OCI-LY1 (cell line): ENCODE data around the gene GLDN.

Experiments
- H2AFZ ChIP-seq: fragments of 200-600 bp; sonication (generic), shearing (Covaris generic); 2 replicates; pipeline ENCODE4 v1.6.0; 2014; ENCODE audit warnings: antibody characterized with exemption, mild to moderate bottlenecking, low read length
- H3F3A ChIP-seq: fragments of 200-600 bp; sonication (generic), shearing (Covaris generic); 2 replicates; pipeline ENCODE4 v1.6.0; 2014; ENCODE audit warnings: mild to moderate bottlenecking, antibody characterized with exemption, low read length, moderate library complexity; ENCODE audit not compliant: insufficient read depth
- H3K27ac ChIP-seq: fragments of 200-600 bp; sonication (generic); 2 replicates; pipeline ENCODE4 v1.5.1; 2014; ENCODE audit warnings: low read length, mixed run types, mild to moderate bottlenecking, low read depth; ENCODE audit not compliant: poor library complexity, severe bottlenecking
- H3K27me3 ChIP-seq: fragments of 200-600 bp; sonication (generic); 2 replicates; pipeline ENCODE4 v1.6.0; 2014; ENCODE audit warnings: antibody characterized with exemption, mild to moderate bottlenecking, low read length, moderate library complexity; ENCODE audit not compliant: insufficient read depth
- H3K36me3 ChIP-seq: fragments of 200-600 bp; sonication (generic); 2 replicates; pipeline ENCODE4 v1.6.1; 2014; ENCODE audit warnings: mild to moderate bottlenecking, antibody characterized with exemption, low read length, moderate library complexity, mixed read lengths; ENCODE audit not compliant: insufficient read depth
- H3K4me1 ChIP-seq: fragments of 200-600 bp; sonication (generic); 2 replicates; pipeline ENCODE4 v1.5.1; 2014; ENCODE audit warnings: mild to moderate bottlenecking, low read length, moderate library complexity; ENCODE audit not compliant: insufficient read depth, severe bottlenecking
- H3K4me2 ChIP-seq: fragments of 200-600 bp; sonication (generic), shearing (Covaris generic); 2 replicates; pipeline ENCODE4 v1.6.1; 2014; ENCODE audit warnings: low read length
- H3K4me3 ChIP-seq: fragments of 200-600 bp; sonication (generic); 2 replicates; pipeline ENCODE4 v1.5.1; 2014; ENCODE audit warnings: low read length, low read depth, mild to moderate bottlenecking, mixed read lengths; ENCODE audit not compliant: poor library complexity, severe bottlenecking
- H3K79me2 ChIP-seq: fragments of 200-600 bp; shearing (Covaris generic); 2 replicates; pipeline ENCODE4 v1.6.1; 2016; ENCODE audit warnings: mixed run types, low read length, mixed read lengths; ENCODE audit not compliant: insufficient read depth
- H3K9ac ChIP-seq: fragments of 200-600 bp; sonication (generic), shearing (Covaris generic); 2 replicates; pipeline ENCODE4 v1.6.1; 2014; ENCODE audit warnings: mild to moderate bottlenecking, low read length, mixed read lengths
- H3K9me2 ChIP-seq: fragments of 200-600 bp; sonication (generic), shearing (Covaris generic); 2 replicates; pipeline ENCODE4 v1.6.1; 2014; ENCODE audit warnings: low read depth, mild to moderate bottlenecking, low read length, mixed read lengths
- H3K9me3 ChIP-seq: fragments of 200-600 bp; shearing (Covaris generic); 2 replicates; pipeline ENCODE4 v1.6.1; 2014; ENCODE audit warnings: low read length, mixed read lengths
- H4K20me1 ChIP-seq: fragments of 200-600 bp; sonication (generic), shearing (Covaris generic); 2 replicates; pipeline ENCODE4 v1.6.0; 2016; ENCODE audit warnings: mild to moderate bottlenecking, low read length; ENCODE audit not compliant: insufficient read depth
- EZH2 ChIP-seq: fragments of 200-600 bp; sonication (generic), shearing (Covaris generic); IDR thresholded peaks from 2 replicates; pipeline ENCODE4 v1.8.0; 2017; ENCODE audit warnings: borderline replicate concordance, mixed run types, mild to moderate bottlenecking, antibody characterized with exemption, low read length, moderate library complexity, mixed read lengths
- TF ChIP-seq, protein P1 (sequence below): fragments of 200-600 bp; sonication (generic), shearing (Covaris generic); IDR thresholded peaks from 2 replicates; pipeline ENCODE4 v1.5.1; 2017; ENCODE audit warnings: mild to moderate bottlenecking, antibody characterized with exemption, low read length, moderate library complexity, mixed read lengths

The GLDN gene

DNA sequence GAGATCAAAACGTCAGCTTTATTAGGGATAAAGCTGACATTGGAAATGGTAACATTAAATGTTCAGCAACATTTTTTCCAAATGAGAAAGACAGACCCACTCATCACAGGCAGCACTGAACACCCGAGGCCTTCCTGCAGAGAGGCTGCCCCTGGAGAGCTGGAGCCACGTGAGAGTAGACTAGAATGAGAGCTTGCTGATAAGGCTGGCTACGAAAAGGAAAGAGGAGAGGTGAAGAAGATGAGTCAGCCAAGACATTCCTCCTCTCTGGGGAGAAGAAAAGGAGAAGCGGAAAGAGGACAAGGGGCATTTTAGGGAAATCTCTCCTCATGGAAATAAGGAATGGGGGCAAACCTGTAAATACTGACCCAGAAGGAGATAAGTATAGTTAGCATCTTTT is 10.3 kb upstream of the GLDN start:
- Histone ChIP-seq H3F3A (no peaks in the 10 kb centered on the region), H3K4me3 (no peak overlapping the region), H4K20me1 (no peaks in the 10 kb centered on the region), H3K27ac (no peak overlapping the region), H2AFZ (no peak overlapping the region), H3K4me2 (no peak overlapping the region), H3K9ac (no peak overlapping the region), H3K9me3 (no peaks in the 10 kb centered on the region), H3K27me3 (no peaks in the 10 kb centered on the region), H3K36me3 (no peaks in the 10 kb centered on the region), H3K4me1 (no peaks in the 10 kb centered on the region), H3K79me2 (no peaks in the 10 kb centered on the region), H3K9me2 (no peaks in the 10 kb centered on the region)
- TF ChIP-seq, protein P1, sequence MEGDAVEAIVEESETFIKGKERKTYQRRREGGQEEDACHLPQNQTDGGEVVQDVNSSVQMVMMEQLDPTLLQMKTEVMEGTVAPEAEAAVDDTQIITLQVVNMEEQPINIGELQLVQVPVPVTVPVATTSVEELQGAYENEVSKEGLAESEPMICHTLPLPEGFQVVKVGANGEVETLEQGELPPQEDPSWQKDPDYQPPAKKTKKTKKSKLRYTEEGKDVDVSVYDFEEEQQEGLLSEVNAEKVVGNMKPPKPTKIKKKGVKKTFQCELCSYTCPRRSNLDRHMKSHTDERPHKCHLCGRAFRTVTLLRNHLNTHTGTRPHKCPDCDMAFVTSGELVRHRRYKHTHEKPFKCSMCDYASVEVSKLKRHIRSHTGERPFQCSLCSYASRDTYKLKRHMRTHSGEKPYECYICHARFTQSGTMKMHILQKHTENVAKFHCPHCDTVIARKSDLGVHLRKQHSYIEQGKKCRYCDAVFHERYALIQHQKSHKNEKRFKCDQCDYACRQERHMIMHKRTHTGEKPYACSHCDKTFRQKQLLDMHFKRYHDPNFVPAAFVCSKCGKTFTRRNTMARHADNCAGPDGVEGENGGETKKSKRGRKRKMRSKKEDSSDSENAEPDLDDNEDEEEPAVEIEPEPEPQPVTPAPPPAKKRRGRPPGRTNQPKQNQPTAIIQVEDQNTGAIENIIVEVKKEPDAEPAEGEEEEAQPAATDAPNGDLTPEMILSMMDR: no peak
- TF ChIP-seq EZH2: no peak

DNA sequence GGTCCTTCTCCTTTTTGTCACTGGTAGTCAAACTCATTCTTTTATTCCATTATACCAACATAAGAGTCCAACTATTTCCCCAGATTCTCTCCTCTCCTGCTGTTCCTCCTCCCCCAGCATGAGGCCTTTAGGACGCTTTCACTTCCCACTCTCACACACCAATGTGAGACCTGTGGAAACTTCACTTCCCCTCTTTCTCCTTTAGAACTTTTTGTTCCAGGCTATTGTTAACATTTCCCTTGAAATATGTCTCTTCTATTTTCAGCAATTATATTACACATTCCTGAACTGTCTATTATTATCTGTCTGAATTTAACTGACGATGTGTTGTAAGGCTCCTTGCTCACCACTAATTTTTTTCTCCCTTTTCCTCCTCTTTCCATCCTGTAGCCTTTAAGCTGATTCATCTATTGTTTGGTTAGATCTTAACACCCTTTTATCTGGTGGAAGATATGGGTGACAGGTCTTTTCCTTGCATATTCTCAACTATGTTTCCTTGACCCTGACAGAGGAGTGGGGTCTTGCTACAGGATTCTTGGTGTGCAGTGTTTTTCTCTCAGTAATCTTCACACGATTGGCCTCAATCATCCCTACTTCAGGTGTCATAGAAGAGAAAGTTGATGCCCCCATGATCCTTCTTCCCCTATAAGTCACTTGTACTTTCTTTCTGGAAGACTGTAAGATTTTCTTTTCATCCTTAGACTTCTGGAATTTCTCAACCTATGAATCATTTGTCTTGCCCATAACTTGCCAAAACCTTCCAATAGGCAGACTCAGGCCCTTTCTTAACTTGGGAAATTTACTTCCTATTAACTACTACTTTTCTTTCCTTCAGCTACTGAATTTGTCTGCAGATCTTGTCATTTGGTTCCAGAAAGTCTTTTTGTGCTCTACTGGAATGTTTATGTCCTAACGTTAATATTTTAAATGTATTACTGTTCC is 9.0 kb upstream of the GLDN start:
- H4K20me1 ChIP-seq: no peaks in the 10 kb centered on the region
- H3K4me1 ChIP-seq: no peaks in the 10 kb centered on the region
- no peak overlapping the region for H3K9ac ChIP-seq
- no peak overlapping the region for H3K4me3 ChIP-seq
- H2AFZ ChIP-seq: no peak overlapping the region
- H3K9me3 ChIP-seq: no peaks in the 10 kb centered on the region
- H3K27me3 ChIP-seq: no peaks in the 10 kb centered on the region
- no peaks in the 10 kb centered on the region for H3K9me2 ChIP-seq
- no peak overlapping the region for H3K4me2 ChIP-seq
- H3K79me2 ChIP-seq: no peaks in the 10 kb centered on the region
- no peak for TF ChIP-seq EZH2
- TF ChIP-seq, protein P1: no peak
- no peaks in the 10 kb centered on the region for H3K36me3 ChIP-seq
- no peaks in the 10 kb centered on the region for H3F3A ChIP-seq
- H3K27ac ChIP-seq: no peak overlapping the region

DNA sequence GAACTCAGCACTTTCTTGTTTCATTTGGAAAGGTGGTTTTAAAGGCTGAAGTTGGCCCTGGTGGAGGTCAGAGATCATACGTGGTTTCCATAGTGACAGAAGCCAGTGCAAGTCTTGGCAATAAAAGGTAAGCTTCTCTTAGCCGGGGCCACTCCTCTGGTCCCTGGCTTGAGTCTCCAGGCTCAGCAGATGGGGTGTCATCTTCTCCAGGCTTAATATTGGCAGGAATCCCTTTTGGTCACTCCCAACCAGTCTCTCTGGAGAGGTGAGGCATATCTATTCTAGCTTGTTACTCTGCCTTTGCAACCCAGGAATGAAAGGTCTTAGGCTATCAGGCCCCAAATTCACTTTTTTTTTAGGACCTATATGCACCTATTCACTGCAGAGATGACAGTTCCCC is 7.9 kb upstream of the GLDN start:
- no peak for TF ChIP-seq EZH2
- TF ChIP-seq, protein P1: no peak
- no peaks in the 10 kb centered on the region for H3K9me2 ChIP-seq
- no peak overlapping the region for H3K4me3 ChIP-seq
- no peaks in the 10 kb centered on the region for H4K20me1 ChIP-seq
- no peaks in the 10 kb centered on the region for H3F3A ChIP-seq
- H3K27me3 ChIP-seq: no peaks in the 10 kb centered on the region
- no peaks in the 10 kb centered on the region for H3K4me1 ChIP-seq
- H3K4me2 ChIP-seq: no peak overlapping the region
- H3K79me2 ChIP-seq: no peaks in the 10 kb centered on the region
- no peak overlapping the region for H2AFZ ChIP-seq
- H3K27ac ChIP-seq: no peak overlapping the region
- H3K9ac ChIP-seq: no peak overlapping the region
- H3K36me3 ChIP-seq: no peaks in the 10 kb centered on the region
- no peaks in the 10 kb centered on the region for H3K9me3 ChIP-seq
